ENCODE results near the gene MLYCD.

MLYCD gene

GRCh38 chr16:83931556-83931955 lies 32.6 kb downstream of the MLYCD start:
- H3K4me3 ChIP-seq (ENCODE audit: low read depth, low read length) = no peak overlapping the region
- TF ChIP-seq CTCF (IDR thresholded peaks at IDR 0.05; ENCODE audit: low read depth, low read length) = no peak

GRCh38 chr16:83932304-83932703 lies 33.4 kb downstream of the MLYCD start:
- no peak overlapping the region for H3K4me3 ChIP-seq (ENCODE audit: low read depth, low read length)
- no peak for TF ChIP-seq CTCF (IDR thresholded peaks at IDR 0.05; ENCODE audit: low read depth, low read length)

GRCh38 chr16:83932955-83933673 lies 34.2 kb downstream of the MLYCD start:
- no peak overlapping the region for H3K4me3 ChIP-seq (ENCODE audit: low read depth, low read length)
- no peak for TF ChIP-seq CTCF (IDR thresholded peaks at IDR 0.05; ENCODE audit: low read depth, low read length)

- H3K4me3 ChIP-seq (ENCODE audit: low read depth, low read length) = no peak overlapping the region
- no peak for TF ChIP-seq CTCF (IDR thresholded peaks at IDR 0.05; ENCODE audit: low read depth, low read length)
Observed at GRCh38 chr16:83933885-83934683, 35.2 kb downstream of the MLYCD start.

GRCh38 chr16:83934684-83934977 lies 35.7 kb downstream of the MLYCD start:
- no peak for TF ChIP-seq CTCF (IDR thresholded peaks at IDR 0.05; ENCODE audit: low read depth, low read length)
- H3K4me3 ChIP-seq (ENCODE audit: low read depth, low read length) = no peak overlapping the region

- H3K4me3 ChIP-seq (ENCODE audit: low read depth, low read length) = no peak overlapping the region
- no peak for TF ChIP-seq CTCF (IDR thresholded peaks at IDR 0.05; ENCODE audit: low read depth, low read length)
Observed at GRCh38 chr16:83935005-83935857, 36.3 kb downstream of the MLYCD start.
